ENCODE data around the gene SLC39A2.

Gene SLC39A2

GRCh38 chr14:21050597-21050996, 51.5 kb downstream of the SLC39A2 start:
- FAIRE-seq: no peak
